Calu3 (cell line): Measurements from ENCODE around the gene EML6. TPM values are rescaled to one million over a fixed set of nuclear protein-coding genes. Genes with fewer than 3 reads are reported as not detected.

Source experiments
- BruUV-seq: library from RNA; stranded (reverse); fragments of 400-500 nt; replicated peaks from 2 replicates; lab custom pipeline; 2021; lab: Mats Ljungman, UMichigan
- CTCF ChIA-PET: fragments of 300-600 bp; sonication (Branson Sonifier 250); formaldehyde crosslinking; loops from one replicate; lab custom pipeline; 2022; ENCODE audit warnings: antibody characterized with exemption; lab: Charles Lee
- DNase-seq: peaks from one replicate; pipeline ENCODE4 v3.0.0; 2022
- H3K27ac Mint-ChIP-seq: one replicate; pipeline ENCODE4 v1.8.0; 2022; ENCODE audit warnings: mixed read lengths; ENCODE audit not compliant: unreplicated experiment
- H3K27me3 Mint-ChIP-seq: one replicate; pipeline ENCODE4 v1.8.0; 2022; ENCODE audit warnings: mixed read lengths; ENCODE audit not compliant: unreplicated experiment
- H3K36me3 Mint-ChIP-seq: one replicate; pipeline ENCODE4 v1.8.0; 2022; ENCODE audit warnings: mild to moderate bottlenecking, moderate library complexity, mixed read lengths; ENCODE audit not compliant: insufficient read depth, unreplicated experiment
- H3K4me1 Mint-ChIP-seq: one replicate; pipeline ENCODE4 v1.8.0; 2022; ENCODE audit warnings: mild to moderate bottlenecking, low read depth, mixed read lengths; ENCODE audit not compliant: unreplicated experiment
- H3K4me3 Mint-ChIP-seq: one replicate; pipeline ENCODE4 v1.8.0; 2022; ENCODE audit warnings: mild to moderate bottlenecking, low read depth, moderate library complexity, mixed read lengths; ENCODE audit not compliant: unreplicated experiment
- H3K9me3 Mint-ChIP-seq: one replicate; pipeline ENCODE4 v1.8.0; 2022; ENCODE audit warnings: low read depth, mixed read lengths; ENCODE audit not compliant: unreplicated experiment
- CTCF ChIP-seq: fragments of 200-600 bp; IDR thresholded peaks from one replicate; pipeline ENCODE4 v1.8.0; 2022; ENCODE audit warnings: antibody characterized with exemption; ENCODE audit not compliant: unreplicated experiment
- intact Hi-C: fragments of 100-400 bp; cut with micrococcal nuclease; formaldehyde crosslinking; loops from one replicate; pipeline ENCODE4 v1.10.0; 2022; ENCODE audit not compliant: unreplicated experiment
- total RNA-seq: library from RNA; stranded (reverse); gene quantifications from 2 replicates; pipeline ENCODE4 v1.2.3, GENCODE V29; 2022

The EML6 gene
- total RNA-seq, 1 experiment from 2014 or later, result 0.45 TPM

GRCh38 chr2:54997826-54998225 lies 274.4 kb downstream of the EML6 start:
- peaks cover 4% of the 10 kb centered on the region for H3K36me3 Mint-ChIP-seq
- CTCF ChIA-PET, result no interaction called here
- intact Hi-C loops, result no loop called here
- H3K4me1 Mint-ChIP-seq, result peaks cover 76% of the 10 kb centered on the region
- DNase-seq, result no peak
- H3K27ac Mint-ChIP-seq, result no peak overlapping the region
- no peaks in the 10 kb centered on the region for H3K9me3 Mint-ChIP-seq
- no peaks in the 10 kb centered on the region for H3K27me3 Mint-ChIP-seq
- no peak for TF ChIP-seq CTCF
- BruUV-seq, result no TSS peak
- H3K4me3 Mint-ChIP-seq, result no peak overlapping the region

- intact Hi-C loops, result no loop called here
- no TSS peak for BruUV-seq
- Mint-ChIP-seq H3K4me1 (peaks cover 76% of the 10 kb centered on the region), H3K4me3 (no peak overlapping the region), H3K36me3 (peaks cover 4% of the 10 kb centered on the region), H3K27ac (no peak overlapping the region), H3K27me3 (no peaks in the 10 kb centered on the region), H3K9me3 (no peaks in the 10 kb centered on the region)
- no peak for DNase-seq
- no peak for TF ChIP-seq CTCF
- CTCF ChIA-PET, result interaction anchor here (0.5 to 1.2 kb wide), 2 partner anchors 99 to 367 kb away, joined by 3 to 5 read pairs; no protein-coding TSS in a partner anchor
Observed at GRCh38 chr2:54999182-54999581, 275.7 kb downstream of the EML6 start.

GRCh38 chr2:55000341-55000740 lies 276.9 kb downstream of the EML6 start:
- peaks cover 4% of the 10 kb centered on the region for H3K36me3 Mint-ChIP-seq
- H3K4me1 Mint-ChIP-seq, result peaks cover 81% of the 10 kb centered on the region
- intact Hi-C loops, result no loop called here
- BruUV-seq, result no TSS peak
- CTCF ChIA-PET, result interaction anchor here (1.2 kb wide), 1 partner anchor 101 kb away, joined by 5 read pairs; no protein-coding TSS in a partner anchor
- H3K4me3 Mint-ChIP-seq, result no peak overlapping the region
- no peak for TF ChIP-seq CTCF
- no peaks in the 10 kb centered on the region for H3K27me3 Mint-ChIP-seq
- no peaks in the 10 kb centered on the region for H3K9me3 Mint-ChIP-seq
- H3K27ac Mint-ChIP-seq, result no peak overlapping the region
- DNase-seq, result no peak

GRCh38 chr2:55001716-55002115 lies 278.3 kb downstream of the EML6 start:
- no peak for TF ChIP-seq CTCF
- CTCF ChIA-PET, result interaction anchor here (0.5 kb wide), 1 partner anchor 39 kb away, joined by 3 read pairs; no protein-coding TSS in a partner anchor
- Mint-ChIP-seq H3K4me1 (peaks cover 79% of the 10 kb centered on the region), H3K9me3 (no peaks in the 10 kb centered on the region), H3K27me3 (no peaks in the 10 kb centered on the region), H3K27ac (no peak overlapping the region), H3K4me3 (no peak overlapping the region), H3K36me3 (no peaks in the 10 kb centered on the region)
- no TSS peak for BruUV-seq
- DNase-seq, result no peak
- intact Hi-C loops, result no loop called here
